Astrocyte of the spinal cord (primary cell): ENCODE data around the gene PRDX5.
A peak's percentile ranks its signal among the peaks of the same experiment; 100 is the strongest.

Experiments
- DNase-seq: peaks from one replicate; pipeline ENCODE4 v3.0.0; 2011; ENCODE audit warnings: low read depth, low spot score
- H3K4me3 ChIP-seq: 2 replicates; pipeline ENCODE4 v1.5.1; 2011; ENCODE audit warnings: low read depth, mild to moderate bottlenecking, low read length, moderate library complexity
- in situ Hi-C: cut with HindIII; loops from 2 replicates; pipeline ENCODE4 v1.10.0; 2017; ENCODE audit warnings: low sequenced_read_pairs
- TF ChIP-seq, protein P1 (sequence below): IDR thresholded peaks from 2 replicates; pipeline ENCODE4 v1.5.1; 2012; ENCODE audit warnings: low read depth, mild to moderate bottlenecking, low read length, inconsistent platforms

Gene PRDX5

GRCh38 chr11:64284962-64285884 lies 32.7 kb upstream of the PRDX5 start, which contains the start of gene GPR137:
Gene GPR137 (plus strand): TSS chr11:64285848. CDS start chr11:64286525, 677 bp downstream.
- DNase-seq: peak; percentile 65
- TF ChIP-seq, protein P1, sequence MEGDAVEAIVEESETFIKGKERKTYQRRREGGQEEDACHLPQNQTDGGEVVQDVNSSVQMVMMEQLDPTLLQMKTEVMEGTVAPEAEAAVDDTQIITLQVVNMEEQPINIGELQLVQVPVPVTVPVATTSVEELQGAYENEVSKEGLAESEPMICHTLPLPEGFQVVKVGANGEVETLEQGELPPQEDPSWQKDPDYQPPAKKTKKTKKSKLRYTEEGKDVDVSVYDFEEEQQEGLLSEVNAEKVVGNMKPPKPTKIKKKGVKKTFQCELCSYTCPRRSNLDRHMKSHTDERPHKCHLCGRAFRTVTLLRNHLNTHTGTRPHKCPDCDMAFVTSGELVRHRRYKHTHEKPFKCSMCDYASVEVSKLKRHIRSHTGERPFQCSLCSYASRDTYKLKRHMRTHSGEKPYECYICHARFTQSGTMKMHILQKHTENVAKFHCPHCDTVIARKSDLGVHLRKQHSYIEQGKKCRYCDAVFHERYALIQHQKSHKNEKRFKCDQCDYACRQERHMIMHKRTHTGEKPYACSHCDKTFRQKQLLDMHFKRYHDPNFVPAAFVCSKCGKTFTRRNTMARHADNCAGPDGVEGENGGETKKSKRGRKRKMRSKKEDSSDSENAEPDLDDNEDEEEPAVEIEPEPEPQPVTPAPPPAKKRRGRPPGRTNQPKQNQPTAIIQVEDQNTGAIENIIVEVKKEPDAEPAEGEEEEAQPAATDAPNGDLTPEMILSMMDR: no peak
- in situ Hi-C loops: no loop called here
- peak within 1 kb of the TSS; percentile 71 for H3K4me3 ChIP-seq

DNA sequence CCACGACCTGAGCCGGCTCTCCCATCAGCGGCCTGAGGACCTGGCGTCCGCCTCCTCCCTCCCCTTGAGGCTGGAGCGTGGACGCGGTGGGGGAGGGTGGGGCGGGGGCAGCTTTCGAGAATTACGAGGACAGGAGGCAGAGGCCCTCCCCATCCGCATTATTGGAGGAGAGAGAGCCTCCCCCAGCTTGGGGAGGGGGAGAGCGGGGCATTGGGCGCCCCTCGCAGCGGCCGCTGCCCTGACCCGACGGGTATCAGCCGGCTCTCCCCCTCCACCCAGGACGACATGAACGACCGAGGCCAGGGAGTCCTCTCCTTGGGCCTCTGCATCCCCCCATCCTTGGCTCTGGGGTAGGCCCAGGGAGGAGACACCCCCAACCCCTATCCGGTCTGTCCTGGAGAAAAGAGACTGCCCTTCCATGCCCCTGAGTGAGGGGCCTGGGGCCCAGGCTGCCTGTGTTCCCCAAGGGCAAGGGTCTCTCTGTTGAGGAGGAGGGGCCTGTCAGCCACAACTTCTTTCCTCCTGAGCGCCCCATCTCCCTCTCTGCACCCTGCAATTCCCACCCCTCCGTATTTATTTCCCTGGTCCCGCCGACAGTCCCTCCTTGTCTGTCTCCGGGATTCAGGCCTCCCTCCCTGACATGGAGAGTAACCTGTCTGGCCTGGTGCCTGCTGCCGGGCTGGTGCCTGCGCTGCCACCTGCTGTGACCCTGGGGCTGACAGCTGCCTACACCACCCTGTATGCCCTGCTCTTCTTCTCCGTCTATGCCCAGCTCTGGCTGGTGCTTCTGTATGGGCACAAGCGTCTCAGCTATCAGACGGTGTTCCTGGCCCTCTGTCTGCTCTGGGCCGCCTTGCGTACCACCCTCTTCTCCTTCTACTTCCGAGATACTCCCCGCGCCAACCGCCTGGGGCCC lies 31.8 kb upstream of the PRDX5 start:
- peak overlapping the region; percentile 71 for H3K4me3 ChIP-seq
- no peak for DNase-seq
- TF ChIP-seq, protein P1: no peak
- in situ Hi-C loops: no loop called here

DNA sequence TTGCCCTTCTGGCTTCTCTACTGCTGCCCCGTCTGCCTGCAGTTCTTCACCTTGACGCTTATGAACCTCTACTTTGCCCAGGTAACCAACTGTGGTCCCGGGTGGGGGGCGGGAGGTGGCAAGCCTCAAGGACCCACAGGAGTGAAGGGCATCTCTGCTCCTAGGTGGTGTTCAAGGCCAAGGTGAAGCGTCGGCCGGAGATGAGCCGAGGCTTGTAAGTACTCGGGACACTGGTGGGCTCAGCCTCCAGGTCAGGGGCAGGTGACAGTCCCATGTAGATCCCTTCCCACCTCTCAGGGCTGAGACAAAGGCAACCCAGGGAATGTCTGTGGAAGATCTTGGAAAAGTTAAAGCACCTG lies 31.1 kb upstream of the PRDX5 start:
- TF ChIP-seq, protein P1: no peak
- no peak for DNase-seq
- in situ Hi-C loops: no loop called here
- no peak overlapping the region for H3K4me3 ChIP-seq

DNA sequence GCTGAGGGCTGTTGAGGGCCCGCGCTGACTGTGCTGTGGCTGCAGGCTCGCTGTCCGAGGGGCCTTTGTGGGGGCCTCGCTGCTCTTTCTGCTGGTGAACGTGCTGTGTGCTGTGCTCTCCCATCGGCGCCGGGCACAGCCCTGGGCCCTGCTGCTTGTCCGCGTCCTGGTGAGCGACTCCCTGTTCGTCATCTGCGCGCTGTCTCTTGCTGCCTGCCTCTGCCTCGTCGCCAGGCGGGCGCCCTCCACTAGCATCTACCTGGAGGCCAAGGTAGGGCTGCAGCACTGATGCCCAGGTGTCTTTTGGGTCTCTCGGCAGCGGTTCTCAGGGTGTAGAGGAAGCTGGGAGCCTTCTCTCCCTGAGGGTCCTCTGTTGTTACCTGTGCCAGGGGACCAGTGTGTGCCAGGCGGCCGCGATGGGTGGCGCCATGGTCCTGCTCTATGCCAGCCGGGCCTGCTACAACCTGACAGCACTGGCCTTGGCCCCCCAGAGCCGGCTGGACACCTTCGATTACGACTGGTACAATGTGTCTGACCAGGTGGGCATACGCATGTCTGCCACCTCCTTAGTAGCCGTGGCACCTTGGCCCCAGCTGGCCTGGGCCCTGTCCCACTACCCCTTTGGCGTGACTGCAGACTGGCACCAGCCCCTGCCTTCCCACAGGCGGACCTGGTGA lies 30.1 kb upstream of the PRDX5 start:
- no peak overlapping the region for H3K4me3 ChIP-seq
- TF ChIP-seq, protein P1: no peak
- no peak for DNase-seq
- in situ Hi-C loops: no loop called here

DNA sequence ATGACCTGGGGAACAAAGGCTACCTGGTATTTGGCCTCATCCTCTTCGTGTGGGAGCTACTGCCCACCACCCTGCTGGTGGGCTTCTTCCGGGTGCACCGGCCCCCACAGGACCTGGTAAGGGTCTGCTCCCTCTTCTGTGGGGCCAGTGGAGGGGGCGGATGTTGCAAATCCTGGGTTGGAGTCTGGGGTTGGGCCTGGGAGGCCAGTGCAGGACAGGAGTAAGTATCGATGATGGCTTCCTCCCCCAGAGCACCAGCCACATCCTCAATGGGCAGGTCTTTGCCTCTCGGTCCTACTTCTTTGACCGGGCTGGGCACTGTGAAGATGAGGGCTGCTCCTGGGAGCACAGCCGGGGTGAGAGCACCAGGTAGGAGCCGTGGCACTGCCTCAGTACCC lies 29.6 kb upstream of the PRDX5 start:
- TF ChIP-seq, protein P1: no peak
- no peak overlapping the region for H3K4me3 ChIP-seq
- in situ Hi-C loops: no loop called here

GRCh38 chr11:64289002-64289564 lies 28.8 kb upstream of the PRDX5 start:
- TF ChIP-seq, protein P1: no peak
- in situ Hi-C loops: no loop called here
- no peak overlapping the region for H3K4me3 ChIP-seq
- no peak for DNase-seq

More for the DNA sequence above, 29.6 kb upstream of the PRDX5 start:
- DNase-seq: no peak
